Islet precursor cell (in vitro differentiated cells): ENCODE data around the gene LRR1.
A peak's percentile ranks its signal among the peaks of the same experiment; 100 is the strongest.
"Not testable (repeated sequence)": the region's sequence is repeated elsewhere in the genome, so short reads cannot be mapped to it uniquely, and the experiment has no call there.

Source experiments
- DNase-seq: peaks from one replicate; pipeline ENCODE4 v3.0.0-alpha.2; 2018

Gene LRR1

GRCh38 chr14:49634547-49635334, 36.0 kb downstream of the LRR1 start, which contains the start of gene DNAAF2:
DNAAF2 (minus strand) TSS chr14:49635244; CDS start chr14:49635149, 95 bp downstream.
- peak; percentile 83 for DNase-seq

GRCh38 chr14:49636866-49637265, 38.1 kb downstream of the LRR1 start:
- no peak for DNase-seq

- DNase-seq = no peak
Measured at GRCh38 chr14:49637534-49638078, 38.9 kb downstream of the LRR1 start.

- DNase-seq = no peak
Measured at GRCh38 chr14:49640540-49641417, 42.0 kb downstream of the LRR1 start.

GRCh38 chr14:49641697-49642129, 43.0 kb downstream of the LRR1 start:
- peak; percentile 58 for DNase-seq

DNA sequence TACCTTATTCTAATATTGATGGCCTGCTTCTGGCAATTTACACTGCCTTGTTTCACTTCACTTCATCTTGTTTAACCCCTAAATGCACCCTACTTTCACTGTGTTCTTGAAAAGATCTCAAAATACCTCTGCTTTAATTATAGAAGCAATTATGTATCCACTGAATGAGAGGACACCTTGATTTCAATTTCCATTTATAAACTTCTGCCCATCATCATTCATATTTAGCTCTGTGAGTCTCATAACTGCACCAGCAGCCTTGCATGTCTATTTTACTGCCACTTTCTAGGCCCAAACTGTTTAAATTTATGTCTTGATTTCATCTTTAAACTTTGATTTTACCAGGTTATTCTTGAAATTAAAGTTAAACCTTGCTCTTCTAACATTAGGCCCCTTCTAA, 43.4 kb downstream of the LRR1 start:
- no peak for DNase-seq

- DNase-seq = no peak
Measured at GRCh38 chr14:49653508-49653907, 54.8 kb downstream of the LRR1 start.

DNA sequence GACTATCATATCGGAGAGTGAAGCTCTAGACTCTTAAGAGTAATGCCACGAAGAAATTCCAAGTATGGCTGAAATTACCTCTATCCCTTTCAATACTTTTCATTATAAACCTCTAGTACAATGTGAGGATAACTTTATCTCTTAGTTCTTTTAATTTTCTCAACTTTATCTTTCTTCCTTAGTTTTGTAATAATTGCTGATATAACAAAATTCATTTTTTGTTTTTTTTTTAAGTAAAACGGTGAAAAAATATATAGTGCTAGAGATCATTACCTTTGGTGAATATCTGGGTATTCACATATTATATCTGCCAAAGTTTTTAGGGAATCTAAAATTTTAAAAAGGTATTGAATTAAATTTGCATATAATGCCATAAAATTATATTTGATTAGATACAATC, 55.8 kb downstream of the LRR1 start:
- no peak for DNase-seq

- not testable (repeated sequence) for DNase-seq
Measured at GRCh38 chr14:49657500-49657899, 58.8 kb downstream of the LRR1 start.

- DNase-seq = no peak
Measured at GRCh38 chr14:49659526-49660455, 61.1 kb downstream of the LRR1 start.
